HEK293T (cell line): ENCODE data around the gene TRPT1.

ENCODE experiments used
- BHLHE40 ChIP-seq: fragments of 450-650 bp; IDR thresholded peaks from 2 replicates; pipeline ENCODE4 v1.6.1; 2016; ENCODE audit warnings: mild to moderate bottlenecking, moderate library complexity, borderline replicate concordance
- FOXA1 ChIP-seq: fragments of 450-650 bp; IDR thresholded peaks from 2 replicates; pipeline ENCODE4 v1.6.1; 2016; ENCODE audit warnings: mild to moderate bottlenecking
- FOXK2 ChIP-seq: fragments of 450-650 bp; IDR thresholded peaks from 2 replicates; pipeline ENCODE4 v1.6.1; 2016; ENCODE audit warnings: mild to moderate bottlenecking
- FOXM1 ChIP-seq: fragments of 450-650 bp; IDR thresholded peaks from 2 replicates; pipeline ENCODE4 v1.6.1; 2017; ENCODE audit warnings: mild to moderate bottlenecking, borderline replicate concordance
- HDGF ChIP-seq: fragments of 450-650 bp; IDR thresholded peaks from 2 replicates; pipeline ENCODE4 v1.6.1; 2017; ENCODE audit warnings: antibody characterized with exemption, borderline replicate concordance
- LEF1 ChIP-seq: fragments of 450-650 bp; IDR thresholded peaks from 2 replicates; pipeline ENCODE4 v1.6.1; 2017; ENCODE audit warnings: mild to moderate bottlenecking, borderline replicate concordance
- NFRKB ChIP-seq: fragments of 450-650 bp; IDR thresholded peaks from 2 replicates; pipeline ENCODE4 v1.6.1; 2016; ENCODE audit warnings: mild to moderate bottlenecking, moderate library complexity
- PKNOX1 ChIP-seq: fragments of 450-650 bp; IDR thresholded peaks from 2 replicates; pipeline ENCODE4 v1.6.1; 2016
- SP1 ChIP-seq: fragments of 450-650 bp; IDR thresholded peaks from 2 replicates; pipeline ENCODE4 v1.6.1; 2017
- SUZ12 ChIP-seq: fragments of 450-650 bp; IDR thresholded peaks from 2 replicates; pipeline ENCODE4 v1.6.1; 2016; ENCODE audit warnings: mild to moderate bottlenecking
- TARDBP ChIP-seq: fragments of 450-650 bp; IDR thresholded peaks from 2 replicates; pipeline ENCODE4 v1.6.1; 2016
- ZNF384 ChIP-seq: fragments of 450-650 bp; IDR thresholded peaks from 2 replicates; pipeline ENCODE4 v1.6.1; 2016

- TF ChIP-seq BHLHE40 (no peak), FOXK2 (no peak), TARDBP (no peak), NFRKB (no peak), HDGF (no peak), FOXA1 (no peak), ZNF384 (no peak), FOXM1 (no peak), LEF1 (no peak), PKNOX1 (no peak), SP1 (no peak), SUZ12 (no peak)
Measured at GRCh38 chr11:64264371-64264852, 38.4 kb upstream of the TRPT1 start.
